GM10847 (cell line): ENCODE measurements around the gene VAMP2.

Experiments used
- POLR2A ChIP-seq: IDR thresholded peaks from 2 replicates; pipeline ENCODE4 v1.6.1; 2011; ENCODE audit not compliant: insufficient read length; ENCODE audit errors: extremely low read depth

Gene VAMP2

GRCh38 chr17:8142887-8143580 lies 19.7 kb downstream of the VAMP2 start:
- TF ChIP-seq POLR2A, result no peak

GRCh38 chr17:8142158-8142886 lies 20.4 kb downstream of the VAMP2 start:
- no peak for TF ChIP-seq POLR2A

GRCh38 chr17:8141741-8142140 lies 21.0 kb downstream of the VAMP2 start:
- no peak for TF ChIP-seq POLR2A

- no peak for TF ChIP-seq POLR2A
Observed at GRCh38 chr17:8141045-8141444, 21.7 kb downstream of the VAMP2 start.

GRCh38 chr17:8140065-8141029 lies 22.4 kb downstream of the VAMP2 start:
- no peak for TF ChIP-seq POLR2A

- peak; percentile 49 for TF ChIP-seq POLR2A
Observed at GRCh38 chr17:8138672-8139371, 23.9 kb downstream of the VAMP2 start.

- TF ChIP-seq POLR2A, result no peak
Observed at GRCh38 chr17:8138374-8138671, 24.4 kb downstream of the VAMP2 start.

GRCh38 chr17:8137645-8138373 lies 24.9 kb downstream of the VAMP2 start:
- no peak for TF ChIP-seq POLR2A

- TF ChIP-seq POLR2A, result no peak
Observed at GRCh38 chr17:8133941-8134340, 28.8 kb downstream of the VAMP2 start.

GRCh38 chr17:8133399-8133798 lies 29.3 kb downstream of the VAMP2 start:
- TF ChIP-seq POLR2A, result no peak

GRCh38 chr17:8131844-8132441 lies 30.8 kb downstream of the VAMP2 start:
- TF ChIP-seq POLR2A, result no peak

GRCh38 chr17:8128125-8128784 lies 34.5 kb downstream of the VAMP2 start:
- TF ChIP-seq POLR2A, result no peak

GRCh38 chr17:8126491-8127066 lies 36.2 kb downstream of the VAMP2 start:
- TF ChIP-seq POLR2A, result peak; percentile 18

GRCh38 chr17:8125947-8126490 lies 36.7 kb downstream of the VAMP2 start:
- TF ChIP-seq POLR2A, result no peak
